Ecto neural progenitor cell (in vitro differentiated cells): Measurements from ENCODE around the gene LYST.

Experiments
- DNase-seq: peaks from one replicate; pipeline ENCODE4 v3.0.0-alpha.2; 2018; ENCODE audit warnings: low spot score

Gene LYST

GRCh38 chr1:235714205-235714897 is 152.4 kb downstream of the LYST start:
- no peak for DNase-seq

- DNase-seq: no peak
These were observed 153.9 kb downstream of the LYST start for GRCh38 chr1:235712812-235713211.

GRCh38 chr1:235710687-235711086 is 156.0 kb downstream of the LYST start:
- DNase-seq: no peak

- no peak for DNase-seq
These were observed 157.7 kb downstream of the LYST start for GRCh38 chr1:235709018-235709417.

- no peak for DNase-seq
These were observed 158.2 kb downstream of the LYST start for GRCh38 chr1:235708390-235708962.

GRCh38 chr1:235703506-235703905 is 163.2 kb downstream of the LYST start:
- no peak for DNase-seq

- DNase-seq: no peak
These were observed 164.3 kb downstream of the LYST start for GRCh38 chr1:235702412-235702811.

- DNase-seq: no peak
These were observed 169.2 kb downstream of the LYST start for GRCh38 chr1:235697508-235697907.

- DNase-seq: no peak
These were observed 177.3 kb downstream of the LYST start for GRCh38 chr1:235689356-235689755.

- DNase-seq: no peak
These were observed 178.6 kb downstream of the LYST start for GRCh38 chr1:235688096-235688495.

- DNase-seq: no peak
These were observed 183.1 kb downstream of the LYST start for GRCh38 chr1:235683653-235684052.

GRCh38 chr1:235682216-235682615 is 184.5 kb downstream of the LYST start:
- DNase-seq: no peak

GRCh38 chr1:235679644-235680043 is 187.1 kb downstream of the LYST start:
- DNase-seq: no peak

GRCh38 chr1:235679005-235679404 is 187.7 kb downstream of the LYST start:
- DNase-seq: no peak

- DNase-seq: no peak
These were observed 191.4 kb downstream of the LYST start for GRCh38 chr1:235675152-235675890.

- DNase-seq: no peak
These were observed 192.7 kb downstream of the LYST start for GRCh38 chr1:235673981-235674380.

- no peak for DNase-seq
These were observed 194.7 kb downstream of the LYST start for GRCh38 chr1:235671992-235672391.

- DNase-seq: no peak
These were observed 196.4 kb downstream of the LYST start for GRCh38 chr1:235670157-235670776.

- DNase-seq: no peak
These were observed 197.4 kb downstream of the LYST start for GRCh38 chr1:235669277-235669676.

- DNase-seq: no peak
These were observed 203.1 kb downstream of the LYST start for GRCh38 chr1:235663628-235664027.

- DNase-seq: no peak
These were observed 205.1 kb downstream of the LYST start for GRCh38 chr1:235661568-235661967.

- no peak for DNase-seq
These were observed 207.4 kb downstream of the LYST start for GRCh38 chr1:235659186-235659771.
